Measurements from ENCODE around the gene HHLA2.

Gene HHLA2

DNA sequence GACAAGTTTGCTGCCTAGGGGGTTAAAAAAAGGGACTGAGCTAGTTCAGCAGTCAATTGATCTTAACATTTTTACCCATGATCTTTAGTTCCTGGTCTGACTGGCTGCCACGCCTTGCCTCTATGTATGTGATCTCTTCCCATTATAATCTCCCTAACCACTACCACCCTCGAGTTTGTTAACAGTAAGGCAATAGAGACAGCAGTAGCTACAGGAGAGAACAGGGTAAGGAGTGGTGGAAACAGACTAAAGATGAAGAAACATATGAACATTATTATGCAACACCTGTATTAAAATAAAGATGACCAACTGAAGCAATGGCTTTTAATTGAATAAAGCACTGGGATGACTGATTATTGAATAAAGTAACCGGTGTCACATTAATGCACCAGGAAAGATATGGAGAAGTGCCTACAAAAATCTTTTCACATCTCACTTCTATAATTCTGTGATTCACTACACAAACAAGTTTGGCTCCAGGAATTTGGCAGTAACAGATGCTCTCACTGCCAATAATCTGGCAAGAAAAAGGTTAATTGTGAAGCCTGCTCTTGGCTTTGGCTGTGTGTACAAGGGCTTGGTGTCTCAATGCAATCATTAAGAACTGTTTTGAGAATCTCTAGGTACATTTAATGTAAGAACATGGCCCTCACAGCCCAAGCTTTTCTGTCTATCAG is 95.7 kb downstream of the HHLA2 start:
- no peak for DNase-seq

DNA sequence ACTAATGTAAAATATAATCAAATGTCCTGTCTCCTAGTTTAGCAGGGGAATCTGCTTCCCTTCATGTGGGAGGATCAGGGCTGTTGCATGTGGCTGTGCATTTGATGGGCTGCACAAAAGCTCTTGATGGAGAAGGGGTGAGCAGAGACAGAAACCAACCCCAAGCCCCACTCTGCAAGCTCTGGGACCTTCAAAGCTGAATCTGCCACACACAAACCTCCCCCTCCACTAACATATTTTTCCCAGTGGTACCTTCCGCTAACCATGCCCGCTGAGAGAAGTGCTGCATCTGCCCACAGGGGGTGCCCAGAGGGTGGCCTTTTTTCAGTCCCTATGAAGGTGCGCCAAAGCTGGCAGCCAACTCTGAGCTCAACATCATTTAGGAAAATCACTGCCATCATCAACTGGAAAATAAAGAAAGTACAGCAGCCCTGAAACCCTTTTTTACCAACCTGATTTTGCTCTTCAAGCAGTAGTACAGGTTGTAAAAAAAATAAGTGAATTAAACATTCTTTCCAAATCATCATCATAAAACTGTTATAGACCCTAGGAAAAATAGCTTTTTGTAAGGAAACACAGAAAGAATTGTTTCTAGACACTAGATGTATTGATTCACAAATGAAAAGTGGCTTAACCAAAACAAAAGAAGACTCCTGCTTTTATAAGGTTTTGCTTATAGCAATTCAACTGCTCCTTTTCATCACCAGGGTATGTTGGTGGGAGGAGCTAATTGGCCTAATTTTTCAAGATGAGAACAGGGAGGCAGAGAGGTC is 97.0 kb downstream of the HHLA2 start:
- no peak for DNase-seq

DNA sequence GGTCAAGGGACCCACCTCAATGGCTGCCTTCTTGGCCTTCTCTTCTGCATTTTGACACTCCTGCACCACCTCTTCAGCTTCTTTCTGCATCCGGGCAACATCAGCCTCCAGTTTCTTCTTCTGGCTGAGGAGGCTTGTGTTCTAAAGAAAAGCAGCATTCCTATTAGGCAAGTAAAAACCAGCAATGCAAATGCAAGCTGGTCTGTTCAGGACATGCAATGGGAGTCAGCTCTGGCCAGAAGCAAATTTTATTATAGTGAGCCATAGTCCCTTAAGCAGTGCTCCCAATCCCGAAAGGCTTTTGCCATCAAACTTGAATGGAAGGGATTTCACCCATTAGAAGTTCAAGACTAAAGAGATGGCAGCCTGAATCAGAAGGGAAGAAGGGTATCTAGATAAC is 97.7 kb downstream of the HHLA2 start:
- DNase-seq, result no peak

DNA sequence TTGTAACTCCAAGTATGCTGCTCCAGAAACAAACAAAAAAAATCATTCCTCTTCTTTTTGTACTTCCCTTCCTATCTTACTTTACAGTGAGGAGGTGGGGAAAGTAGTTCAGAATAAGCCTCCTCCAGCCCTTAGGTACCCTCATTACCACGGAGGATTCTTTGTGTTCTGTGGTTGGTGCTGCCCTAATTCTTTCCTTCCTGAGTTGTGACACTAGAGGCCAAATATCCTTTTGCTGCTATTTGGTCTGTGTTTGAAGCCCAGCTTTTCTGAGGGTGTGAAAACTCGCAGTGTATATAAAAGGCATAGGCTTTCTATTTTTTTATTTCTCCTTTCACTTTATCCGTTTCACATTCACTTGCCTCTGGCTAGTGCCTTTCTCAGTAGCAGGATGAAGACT is 98.2 kb downstream of the HHLA2 start:
- DNase-seq, result no peak

DNA sequence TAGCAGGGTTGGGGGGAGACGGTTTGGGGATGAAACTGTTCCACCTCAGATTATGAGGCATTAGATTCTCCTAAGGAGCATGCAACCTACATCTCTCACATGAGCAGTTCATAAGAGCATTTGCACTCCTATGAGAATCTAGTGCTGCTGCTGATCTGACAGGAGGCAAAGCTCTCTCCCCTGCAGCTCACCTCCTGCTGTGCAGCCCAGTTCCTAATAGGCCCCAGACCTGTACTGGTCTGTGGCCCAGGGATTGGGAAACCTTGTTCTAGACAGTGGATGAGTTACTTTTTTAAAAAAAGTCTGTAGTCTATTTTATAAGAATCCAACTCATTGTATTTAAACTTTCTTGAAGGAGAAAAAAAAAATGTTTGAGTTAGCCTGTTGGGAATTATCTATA is 100.0 kb downstream of the HHLA2 start:
- DNase-seq, result no peak

DNA sequence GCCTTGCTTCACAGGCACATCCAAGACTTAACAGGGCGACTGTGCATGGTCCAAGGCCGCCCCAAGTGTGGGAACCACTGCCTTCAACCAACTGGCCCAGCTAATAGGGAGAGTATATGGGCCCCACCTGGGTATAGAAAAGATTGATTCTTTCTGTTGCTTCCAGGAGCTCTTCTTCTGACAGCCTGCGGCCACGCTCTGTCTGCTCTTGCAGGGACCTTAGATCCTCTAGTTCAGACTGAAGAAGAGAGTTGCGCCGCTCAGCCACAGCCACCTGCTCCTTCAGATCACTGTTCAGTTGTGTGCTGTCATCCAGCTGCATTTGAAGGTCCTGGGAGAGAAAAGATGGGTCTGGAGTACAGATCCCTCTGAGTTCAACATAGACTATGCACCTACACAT is 102.2 kb downstream of the HHLA2 start:
- no peak for DNase-seq

DNA sequence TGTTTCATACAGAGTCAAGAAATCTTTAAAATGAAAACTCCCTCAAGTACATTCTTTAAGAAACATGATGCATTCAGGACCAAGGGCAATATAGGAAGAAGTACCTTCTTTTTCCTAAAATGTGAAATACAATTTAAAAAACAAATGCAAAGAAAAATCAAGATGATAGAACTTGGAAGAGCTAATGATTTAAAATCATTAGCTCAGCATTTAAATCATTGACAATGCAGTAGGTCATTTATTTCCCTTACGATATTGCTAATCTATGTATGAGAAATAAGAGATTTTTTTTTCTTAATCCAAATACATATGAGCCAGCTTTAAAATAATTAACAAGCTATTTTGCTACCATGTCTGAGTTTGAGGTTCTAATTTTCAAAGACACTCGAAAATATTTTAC is 105.5 kb downstream of the HHLA2 start:
- DNase-seq, result no peak

DNA sequence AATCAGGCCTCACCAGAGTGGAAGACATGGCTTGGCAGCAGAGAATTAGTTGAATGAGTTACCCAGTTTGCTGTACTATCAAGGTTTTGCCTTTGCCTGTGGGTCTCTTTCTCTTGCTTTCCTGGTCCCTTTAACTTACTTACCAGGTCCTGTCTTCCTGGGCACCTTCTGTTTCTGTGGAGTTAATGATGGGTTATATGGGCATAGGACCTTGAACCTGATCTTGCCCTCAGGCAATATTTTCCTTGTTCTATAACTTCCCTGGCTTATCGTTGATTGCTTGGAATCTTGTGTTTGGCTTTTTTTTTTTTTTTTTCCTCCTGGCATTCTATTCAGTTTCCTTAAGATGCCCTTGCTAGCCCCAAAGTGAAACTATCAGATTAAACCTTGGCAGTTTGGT is 106.8 kb downstream of the HHLA2 start:
- DNase-seq, result no peak

DNA sequence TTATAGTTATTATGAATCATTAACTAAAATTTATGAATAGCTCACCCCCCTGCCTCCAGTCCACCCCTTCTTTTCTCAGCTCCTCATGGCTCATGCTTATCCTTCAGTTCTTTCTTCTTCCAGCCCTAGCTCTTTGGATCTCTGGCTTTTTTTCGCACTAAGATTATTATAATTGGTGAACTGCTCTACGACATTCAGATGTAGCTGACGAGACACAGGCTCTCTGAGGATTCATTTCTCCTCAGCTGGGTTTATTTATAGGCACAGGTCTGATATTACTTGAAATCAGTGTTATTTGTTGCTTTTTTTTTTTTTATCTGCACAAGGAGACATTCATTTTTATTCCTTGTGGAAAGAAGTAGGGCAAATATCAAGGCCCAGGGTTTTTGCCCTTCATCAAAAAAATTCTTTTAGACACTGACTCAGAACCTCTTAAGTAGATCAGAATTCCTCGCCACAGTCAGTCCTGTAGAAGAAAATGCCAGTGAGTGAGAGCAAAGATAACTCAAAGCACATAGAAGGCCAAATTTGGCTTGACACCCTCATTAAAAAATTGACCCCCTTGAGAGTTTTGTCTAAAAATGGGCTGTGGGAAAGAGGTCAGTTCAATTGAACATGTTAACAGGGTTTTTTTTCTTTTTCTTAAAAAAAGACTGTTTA is 107.5 kb downstream of the HHLA2 start:
- no peak for DNase-seq

DNA sequence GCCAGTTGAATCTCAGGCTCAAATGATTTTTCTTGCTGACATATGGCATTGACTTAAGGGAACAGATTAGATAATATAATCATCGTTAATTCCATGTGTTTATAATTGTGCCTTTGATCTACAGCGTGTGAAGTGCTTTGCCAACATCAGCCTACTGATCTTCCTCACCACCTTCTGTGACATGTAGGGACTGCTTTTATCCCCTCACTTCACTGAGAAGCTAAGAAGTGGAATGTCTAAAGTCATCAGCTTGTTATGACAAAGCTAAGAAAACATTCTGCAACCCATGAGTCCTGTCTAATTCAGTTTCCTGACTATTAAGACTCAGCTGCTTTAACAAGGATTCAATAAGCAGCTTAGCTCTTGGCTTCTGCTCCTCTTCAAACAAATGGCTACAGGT is 108.0 kb downstream of the HHLA2 start:
- DNase-seq, result no peak

DNA sequence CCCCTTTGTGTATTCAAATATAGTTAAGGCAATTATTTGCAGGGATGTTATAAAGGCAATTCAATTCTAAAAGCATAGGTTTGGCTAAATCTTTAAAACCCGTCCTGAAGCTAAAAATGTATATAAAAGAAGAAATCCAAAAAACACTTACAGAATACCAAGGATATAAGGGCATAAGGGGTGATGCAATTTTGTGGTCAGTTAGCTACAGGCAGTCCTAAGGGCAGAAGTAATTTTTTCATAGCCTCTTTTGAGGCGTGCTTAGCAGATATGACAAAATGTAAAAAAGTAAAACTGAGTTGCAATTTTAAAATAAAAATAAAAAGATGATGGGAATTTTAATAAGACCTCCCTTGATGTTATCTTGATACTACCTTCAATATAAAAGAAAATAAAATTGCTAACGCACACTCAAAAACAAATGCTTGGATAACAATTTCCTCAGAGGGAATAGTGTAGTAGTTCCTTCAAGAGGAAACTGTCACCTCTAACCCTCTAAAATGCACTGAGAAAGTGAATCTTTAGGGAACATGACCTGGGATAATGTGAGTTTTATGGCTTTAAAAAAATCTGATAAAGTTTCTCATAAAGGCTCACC is 109.8 kb downstream of the HHLA2 start:
- DNase-seq, result no peak

DNA sequence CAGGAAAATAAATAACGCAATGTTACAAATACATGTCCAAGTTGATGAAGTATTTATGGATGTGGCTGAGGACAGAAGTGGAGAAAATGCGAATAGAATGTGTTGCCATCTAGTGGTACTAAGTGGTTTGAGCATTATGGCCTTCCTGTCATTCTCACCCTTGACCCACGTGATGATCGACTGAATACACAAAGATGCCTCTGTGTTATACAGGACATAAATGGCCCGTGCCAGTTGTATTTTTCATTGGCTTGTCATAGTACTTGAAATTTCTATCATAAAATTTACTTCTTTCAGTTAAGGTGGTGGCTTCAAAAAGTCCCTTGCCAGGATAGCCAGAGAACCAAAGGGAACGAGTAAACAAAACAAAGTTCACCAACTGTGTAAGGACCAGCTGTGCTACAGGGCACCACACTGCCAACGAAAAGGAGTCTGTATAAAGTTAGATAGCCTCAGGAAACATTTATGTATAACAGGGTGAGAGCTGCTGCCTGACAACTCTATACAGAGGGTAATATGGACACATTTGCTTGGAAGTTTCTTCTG is 110.4 kb downstream of the HHLA2 start:
- peak in 30 of 56 donors; percentile 4 to 73 (median 22) for DNase-seq

DNA sequence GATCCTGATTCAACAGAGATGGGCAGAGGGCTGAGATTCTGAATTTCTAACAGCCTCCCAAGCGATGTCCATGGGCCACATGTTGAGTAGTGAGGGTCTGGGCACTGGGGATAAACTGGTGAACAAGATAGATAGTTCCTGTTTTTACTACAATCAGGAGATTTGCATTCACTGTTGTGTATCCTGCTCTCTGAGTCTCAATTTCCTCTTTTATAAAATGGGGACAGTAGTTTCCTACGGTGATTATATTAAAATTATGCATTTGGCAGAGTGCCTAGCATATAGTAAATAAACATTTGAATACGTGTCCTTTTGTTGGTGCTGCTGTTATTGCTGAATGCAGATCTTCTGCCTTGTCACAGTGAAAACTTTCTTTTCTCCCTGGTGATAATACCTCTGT is 111.5 kb downstream of the HHLA2 start:
- DNase-seq, result no peak

DNA sequence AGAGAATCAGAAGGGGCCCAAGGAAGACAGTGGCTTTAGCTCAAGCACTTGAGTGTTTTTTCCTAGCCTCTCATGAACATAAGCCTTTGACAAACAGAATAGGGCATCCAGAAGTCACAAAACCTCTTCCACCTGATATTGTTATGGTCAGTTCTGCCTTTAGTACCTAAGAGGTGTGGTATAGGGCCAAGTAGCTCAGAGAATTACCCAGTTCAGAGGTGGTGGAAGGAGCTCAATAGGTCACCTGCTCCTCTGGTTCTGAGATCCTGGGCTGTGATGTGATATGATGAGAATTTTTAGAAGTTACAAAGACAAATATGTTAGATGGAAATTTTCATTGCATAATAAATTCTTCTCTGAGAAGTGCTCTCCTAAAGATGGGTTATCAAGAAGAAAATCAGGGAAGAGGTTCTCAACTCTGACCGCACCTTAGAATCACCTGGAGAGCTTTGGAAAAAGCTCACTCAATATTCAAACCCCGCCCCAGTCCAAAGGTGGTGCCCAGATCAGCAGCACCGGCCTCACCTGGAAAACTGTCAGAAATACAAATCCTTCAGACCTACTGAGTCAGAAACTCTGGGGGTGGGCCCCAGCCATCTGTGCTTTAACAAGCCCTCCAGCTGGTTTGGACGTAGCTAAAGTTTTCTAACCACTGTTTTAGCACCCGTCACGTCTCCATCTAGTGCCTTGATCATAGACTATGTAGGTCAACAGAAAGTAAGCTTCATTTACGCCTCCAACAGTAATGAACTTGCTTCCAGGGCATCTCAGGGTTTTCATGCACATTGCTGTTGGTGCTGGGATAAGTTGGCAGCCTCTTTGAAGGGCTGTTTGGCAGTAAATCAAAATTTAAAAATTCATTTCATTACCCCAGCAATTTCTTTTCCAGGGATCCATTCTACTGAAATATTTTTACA is 112.8 kb downstream of the HHLA2 start:
- no peak for DNase-seq

DNA sequence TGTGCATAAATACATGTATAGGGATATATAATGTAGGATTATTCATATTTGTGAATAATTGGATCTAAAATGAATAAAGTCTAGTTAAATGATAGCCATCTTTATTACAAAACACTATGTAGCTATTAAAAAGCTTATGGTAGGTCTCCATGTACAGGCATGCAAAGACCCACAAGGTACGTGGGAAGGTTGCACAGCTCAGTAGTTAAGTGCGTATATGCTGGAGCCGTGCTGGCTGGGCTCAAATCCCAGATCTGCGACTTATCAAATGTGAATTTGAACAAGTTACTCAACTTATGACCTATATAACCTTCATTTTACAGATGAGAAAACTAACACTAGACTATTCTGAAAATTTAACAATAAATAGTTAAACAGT is 113.4 kb downstream of the HHLA2 start:
- no peak for DNase-seq

DNA sequence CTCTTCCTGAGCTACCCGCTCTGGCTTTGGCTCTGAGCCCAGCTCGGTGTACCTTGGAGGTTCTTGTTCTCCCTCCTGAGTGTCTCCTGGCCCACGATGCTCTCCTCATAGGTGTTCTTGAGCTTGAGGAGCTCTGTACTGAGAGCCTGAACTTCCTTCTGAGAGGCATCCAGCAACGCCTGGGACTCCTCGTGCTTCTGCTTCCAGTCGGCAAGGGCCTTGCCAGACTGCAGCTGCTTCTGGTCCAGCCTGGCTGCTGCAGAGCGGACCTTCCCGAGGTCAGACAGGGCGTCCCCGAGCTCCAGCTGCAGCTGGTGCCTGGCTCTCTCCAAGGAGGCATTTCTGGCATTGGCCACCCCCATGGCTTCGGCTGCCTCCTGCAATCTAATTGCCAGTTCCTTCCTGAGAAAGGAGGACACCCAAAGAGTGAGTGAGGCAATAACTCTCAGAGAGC is 114.2 kb downstream of the HHLA2 start:
- no peak for DNase-seq

DNA sequence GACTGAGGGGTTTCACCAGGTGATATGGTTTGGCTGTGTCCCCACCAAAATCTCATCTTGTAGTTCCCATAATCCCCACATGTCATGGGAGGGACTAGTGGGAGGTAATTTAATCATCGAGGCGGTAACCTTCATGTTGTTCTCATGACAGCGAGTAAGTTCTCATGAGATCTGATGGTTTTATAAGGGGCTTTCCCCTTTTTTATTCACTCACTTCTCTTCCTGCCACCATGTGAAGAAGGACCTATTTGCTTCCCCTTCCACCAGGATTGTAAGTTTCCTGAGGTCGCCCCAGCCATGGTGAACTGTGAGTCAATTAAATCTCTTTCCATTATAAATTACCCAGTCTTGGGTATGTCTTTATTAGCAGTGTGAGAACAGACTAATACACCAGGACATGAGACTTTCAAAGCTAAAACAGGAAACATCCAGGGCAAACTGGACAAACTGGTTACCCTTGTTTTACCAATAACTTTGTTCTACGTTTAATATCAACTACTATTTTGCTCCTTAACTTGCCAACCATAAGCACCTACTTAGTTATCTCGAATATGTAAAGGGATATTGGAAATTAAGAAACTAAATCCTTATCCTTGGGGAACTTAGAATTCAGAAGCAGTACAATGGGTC is 115.9 kb downstream of the HHLA2 start:
- DNase-seq, result no peak

DNA sequence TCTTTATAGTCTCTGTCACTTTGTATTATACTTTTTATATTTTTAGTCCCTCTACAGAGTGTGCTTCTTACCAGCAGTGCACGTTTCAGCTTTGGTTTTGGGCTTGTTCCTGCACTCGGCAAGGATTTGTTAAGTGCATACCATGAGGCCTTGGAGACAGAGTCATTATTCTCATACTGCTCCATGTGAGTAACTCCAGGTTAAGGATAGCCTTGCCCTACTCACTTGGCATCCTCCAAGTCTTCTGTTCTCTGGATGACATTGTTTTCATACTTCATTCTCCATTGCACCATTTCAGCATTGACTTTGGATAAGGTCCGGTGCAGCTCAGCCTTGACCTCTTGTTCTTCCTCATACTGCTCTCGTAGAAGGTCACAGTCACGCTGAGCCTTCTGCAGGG is 117.7 kb downstream of the HHLA2 start:
- no peak for DNase-seq

DNA sequence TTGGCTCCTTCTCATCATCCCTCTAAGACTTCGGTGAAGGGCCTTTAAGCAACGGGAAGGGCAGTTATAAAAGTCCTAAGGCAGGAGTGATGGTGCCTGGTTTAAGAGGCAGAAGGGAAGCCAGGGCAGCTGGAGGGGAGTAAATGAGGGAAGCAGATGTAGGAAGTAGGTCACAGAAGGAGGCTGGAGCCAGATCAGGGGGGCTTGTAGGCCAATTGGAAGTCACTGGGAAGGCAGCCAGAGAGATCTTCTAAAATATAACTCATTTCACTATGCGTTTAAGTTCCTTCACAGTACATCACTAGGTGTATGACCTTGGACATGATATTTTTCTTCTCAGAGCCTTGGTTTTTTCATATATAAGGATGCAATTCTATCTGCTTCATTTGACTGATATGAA is 119.3 kb downstream of the HHLA2 start:
- no peak for DNase-seq

DNA sequence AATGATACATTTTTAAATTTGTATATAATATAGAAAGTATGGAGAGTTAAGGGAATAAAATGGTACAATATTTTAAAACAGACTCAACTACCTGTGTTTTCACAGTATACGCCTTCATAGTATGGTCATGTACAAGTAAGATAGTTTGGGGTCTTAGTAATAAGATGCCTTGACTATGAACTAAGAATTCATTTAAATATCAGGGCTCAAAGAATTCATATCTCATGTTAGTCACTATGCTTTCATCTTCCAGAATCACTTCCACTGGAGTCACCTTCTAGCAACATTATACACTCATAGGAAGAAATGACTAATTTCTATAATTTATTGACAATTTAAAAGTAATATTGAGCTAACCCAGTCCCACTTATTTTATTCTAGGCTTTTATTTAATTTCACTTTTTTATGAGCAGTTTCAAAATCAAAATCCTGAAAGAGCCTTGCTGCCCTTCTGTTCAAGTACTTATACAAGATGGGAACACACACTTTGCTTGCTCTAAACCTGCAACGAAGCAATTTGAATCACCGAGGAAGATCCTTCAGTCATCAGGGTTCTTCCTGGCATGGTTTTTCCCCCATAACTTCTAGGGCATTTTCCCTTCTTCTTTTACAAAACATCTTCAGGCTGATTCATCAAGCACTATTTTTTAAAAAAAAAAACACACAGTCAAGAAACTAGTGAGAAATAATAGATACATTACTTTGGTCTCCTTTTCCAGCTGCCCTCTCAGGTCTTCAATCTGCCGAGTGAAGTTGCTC is 119.9 kb downstream of the HHLA2 start:
- no peak for DNase-seq
